ENCODE data around the gene EPHB6.

DNA sequence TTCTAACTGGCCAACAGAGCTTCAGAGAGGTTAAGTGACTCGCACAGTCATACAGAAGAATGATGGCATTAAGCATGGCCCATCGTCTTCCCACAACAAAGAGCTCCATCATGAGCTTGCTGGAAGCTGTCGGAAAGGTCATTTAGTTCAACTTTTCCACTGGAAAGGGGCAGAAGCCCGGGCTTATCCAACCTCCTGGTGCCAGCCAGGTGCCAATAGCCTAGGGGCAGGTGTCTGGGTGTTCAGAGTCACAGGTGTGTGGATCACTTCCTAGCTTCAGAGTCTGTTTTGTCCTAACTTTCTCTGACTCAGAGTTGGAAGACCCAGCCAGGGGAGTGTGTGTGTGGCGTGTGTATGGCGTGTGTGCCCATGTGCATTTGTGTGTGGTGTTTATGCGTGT, 32.0 kb downstream of the EPHB6 start:
- TF ChIP-seq POLR2A (IDR thresholded peaks at IDR 0.05): no peak
- TF ChIP-seq, protein P1, sequence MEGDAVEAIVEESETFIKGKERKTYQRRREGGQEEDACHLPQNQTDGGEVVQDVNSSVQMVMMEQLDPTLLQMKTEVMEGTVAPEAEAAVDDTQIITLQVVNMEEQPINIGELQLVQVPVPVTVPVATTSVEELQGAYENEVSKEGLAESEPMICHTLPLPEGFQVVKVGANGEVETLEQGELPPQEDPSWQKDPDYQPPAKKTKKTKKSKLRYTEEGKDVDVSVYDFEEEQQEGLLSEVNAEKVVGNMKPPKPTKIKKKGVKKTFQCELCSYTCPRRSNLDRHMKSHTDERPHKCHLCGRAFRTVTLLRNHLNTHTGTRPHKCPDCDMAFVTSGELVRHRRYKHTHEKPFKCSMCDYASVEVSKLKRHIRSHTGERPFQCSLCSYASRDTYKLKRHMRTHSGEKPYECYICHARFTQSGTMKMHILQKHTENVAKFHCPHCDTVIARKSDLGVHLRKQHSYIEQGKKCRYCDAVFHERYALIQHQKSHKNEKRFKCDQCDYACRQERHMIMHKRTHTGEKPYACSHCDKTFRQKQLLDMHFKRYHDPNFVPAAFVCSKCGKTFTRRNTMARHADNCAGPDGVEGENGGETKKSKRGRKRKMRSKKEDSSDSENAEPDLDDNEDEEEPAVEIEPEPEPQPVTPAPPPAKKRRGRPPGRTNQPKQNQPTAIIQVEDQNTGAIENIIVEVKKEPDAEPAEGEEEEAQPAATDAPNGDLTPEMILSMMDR (IDR thresholded peaks at IDR 0.05): no peak
- TF ChIP-seq POLR2AphosphoS5 (IDR thresholded peaks at IDR 0.05): no peak

All from sigmoid colon (tissue), 4 donors.